ENCODE measurements around the gene PPARGC1A. TPM values are rescaled to one million over a fixed set of nuclear protein-coding genes. Genes with fewer than 3 reads are reported as not detected.
A peak's percentile ranks its signal among the peaks of the same experiment; 100 is the strongest.

Gene PPARGC1A
- total RNA-seq, 1 donor from 2014 or later = 13.4 TPM

GRCh38 chr4:23894021-23894420, 4.2 kb upstream of the PPARGC1A start:
- H3K36me3 Mint-ChIP-seq (ENCODE audit: unreplicated experiment) = no peaks in the 10 kb centered on the region
- peaks cover 7% of the 10 kb centered on the region for H3K4me1 Mint-ChIP-seq (ENCODE audit: low read depth, unreplicated experiment)
- no peak overlapping the region for H3K4me3 Mint-ChIP-seq (ENCODE audit: unreplicated experiment)
- H3K27ac Mint-ChIP-seq (ENCODE audit: unreplicated experiment) = no peak overlapping the region
- no peaks in the 10 kb centered on the region for H3K27me3 Mint-ChIP-seq (ENCODE audit: unreplicated experiment)
- TF ChIP-seq, protein P1, sequence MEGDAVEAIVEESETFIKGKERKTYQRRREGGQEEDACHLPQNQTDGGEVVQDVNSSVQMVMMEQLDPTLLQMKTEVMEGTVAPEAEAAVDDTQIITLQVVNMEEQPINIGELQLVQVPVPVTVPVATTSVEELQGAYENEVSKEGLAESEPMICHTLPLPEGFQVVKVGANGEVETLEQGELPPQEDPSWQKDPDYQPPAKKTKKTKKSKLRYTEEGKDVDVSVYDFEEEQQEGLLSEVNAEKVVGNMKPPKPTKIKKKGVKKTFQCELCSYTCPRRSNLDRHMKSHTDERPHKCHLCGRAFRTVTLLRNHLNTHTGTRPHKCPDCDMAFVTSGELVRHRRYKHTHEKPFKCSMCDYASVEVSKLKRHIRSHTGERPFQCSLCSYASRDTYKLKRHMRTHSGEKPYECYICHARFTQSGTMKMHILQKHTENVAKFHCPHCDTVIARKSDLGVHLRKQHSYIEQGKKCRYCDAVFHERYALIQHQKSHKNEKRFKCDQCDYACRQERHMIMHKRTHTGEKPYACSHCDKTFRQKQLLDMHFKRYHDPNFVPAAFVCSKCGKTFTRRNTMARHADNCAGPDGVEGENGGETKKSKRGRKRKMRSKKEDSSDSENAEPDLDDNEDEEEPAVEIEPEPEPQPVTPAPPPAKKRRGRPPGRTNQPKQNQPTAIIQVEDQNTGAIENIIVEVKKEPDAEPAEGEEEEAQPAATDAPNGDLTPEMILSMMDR (IDR thresholded peaks at IDR 0.05; ENCODE audit: partially characterized antibody, unreplicated experiment) = no peak
- no peak for DNase-seq
- H3K9me3 Mint-ChIP-seq (ENCODE audit: unreplicated experiment) = peaks cover 2% of the 10 kb centered on the region

- Mint-ChIP-seq H3K27me3 (ENCODE audit: unreplicated experiment) (no peaks in the 10 kb centered on the region), H3K9me3 (ENCODE audit: unreplicated experiment) (peaks cover 2% of the 10 kb centered on the region), H3K4me1 (ENCODE audit: low read depth, unreplicated experiment) (peaks cover 9% of the 10 kb centered on the region), H3K36me3 (ENCODE audit: unreplicated experiment) (no peaks in the 10 kb centered on the region), H3K4me3 (ENCODE audit: unreplicated experiment) (no peak overlapping the region), H3K27ac (ENCODE audit: unreplicated experiment) (no peak overlapping the region)
- TF ChIP-seq, protein P1 (IDR thresholded peaks at IDR 0.05; ENCODE audit: partially characterized antibody, unreplicated experiment) = no peak
- no peak for DNase-seq
Observed at GRCh38 chr4:23891064-23891421, 1.2 kb upstream of the PPARGC1A start.

DNA sequence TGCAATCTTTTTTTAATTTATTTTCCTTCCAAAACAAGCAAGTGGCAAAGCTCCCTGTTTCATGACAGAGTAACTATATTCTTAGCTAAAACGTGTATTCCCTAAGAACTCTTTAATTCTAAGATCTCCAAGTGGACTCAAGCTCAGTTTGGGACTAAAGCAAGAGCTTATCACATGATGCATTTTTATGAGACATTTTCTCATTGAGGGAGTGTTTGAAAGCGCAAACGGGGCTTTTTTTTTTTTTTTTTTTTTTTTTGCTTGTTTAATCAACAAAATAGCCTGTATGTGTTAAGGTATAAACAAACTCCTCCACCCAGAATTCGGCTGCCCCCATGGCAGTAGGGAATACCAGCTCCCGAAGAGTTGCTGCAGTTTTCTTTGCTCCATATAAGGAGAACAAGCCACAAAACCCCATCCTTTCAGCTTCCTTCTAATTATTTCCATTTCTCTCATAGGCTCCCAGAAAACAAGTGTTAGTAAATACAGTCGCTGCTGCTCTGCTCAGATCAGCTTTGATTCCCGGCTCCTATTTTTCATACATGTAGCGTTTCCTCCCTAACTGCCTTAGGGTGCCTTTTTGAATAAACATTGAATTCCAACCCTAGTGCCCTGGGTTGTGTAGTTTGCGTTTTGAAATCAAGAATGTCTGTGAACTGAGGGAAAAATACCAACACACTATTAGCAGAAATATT, 669 bp upstream of the PPARGC1A start:
- Mint-ChIP-seq H3K4me3 (ENCODE audit: unreplicated experiment) (peak overlapping the region; percentile 62), H3K27ac (ENCODE audit: unreplicated experiment) (no peak overlapping the region), H3K9me3 (ENCODE audit: unreplicated experiment) (peaks cover 2% of the 10 kb centered on the region), H3K36me3 (ENCODE audit: unreplicated experiment) (no peaks in the 10 kb centered on the region), H3K27me3 (ENCODE audit: unreplicated experiment) (no peaks in the 10 kb centered on the region), H3K4me1 (ENCODE audit: low read depth, unreplicated experiment) (peaks cover 9% of the 10 kb centered on the region)
- TF ChIP-seq, protein P1 (IDR thresholded peaks at IDR 0.05; ENCODE audit: partially characterized antibody, unreplicated experiment) = no peak
- DNase-seq = no peak

GRCh38 chr4:23889391-23889790, 456 bp downstream of the PPARGC1A start:
- no peaks in the 10 kb centered on the region for H3K36me3 Mint-ChIP-seq (ENCODE audit: unreplicated experiment)
- H3K27me3 Mint-ChIP-seq (ENCODE audit: unreplicated experiment) = no peaks in the 10 kb centered on the region
- TF ChIP-seq, protein P1 (IDR thresholded peaks at IDR 0.05; ENCODE audit: partially characterized antibody, unreplicated experiment) = no peak
- DNase-seq = no peak
- H3K4me1 Mint-ChIP-seq (ENCODE audit: low read depth, unreplicated experiment) = peaks cover 9% of the 10 kb centered on the region
- no peak overlapping the region for H3K4me3 Mint-ChIP-seq (ENCODE audit: unreplicated experiment)
- no peak overlapping the region for H3K27ac Mint-ChIP-seq (ENCODE audit: unreplicated experiment)
- peaks cover 2% of the 10 kb centered on the region for H3K9me3 Mint-ChIP-seq (ENCODE audit: unreplicated experiment)

GRCh38 chr4:23888421-23889319, 1.2 kb downstream of the PPARGC1A start:
- TF ChIP-seq, protein P1 (IDR thresholded peaks at IDR 0.05; ENCODE audit: partially characterized antibody, unreplicated experiment) = no peak
- H3K27me3 Mint-ChIP-seq (ENCODE audit: unreplicated experiment) = no peaks in the 10 kb centered on the region
- no peak for DNase-seq
- no peaks in the 10 kb centered on the region for H3K36me3 Mint-ChIP-seq (ENCODE audit: unreplicated experiment)
- H3K4me3 Mint-ChIP-seq (ENCODE audit: unreplicated experiment) = no peak overlapping the region
- H3K4me1 Mint-ChIP-seq (ENCODE audit: low read depth, unreplicated experiment) = peaks cover 9% of the 10 kb centered on the region
- peaks cover 2% of the 10 kb centered on the region for H3K9me3 Mint-ChIP-seq (ENCODE audit: unreplicated experiment)
- H3K27ac Mint-ChIP-seq (ENCODE audit: unreplicated experiment) = no peak overlapping the region
